D721Med (cell line): ENCODE data around the gene WNT4.

Source experiments
- DNase-seq: peaks from one replicate; pipeline ENCODE4 v3.0.0; 2011; ENCODE audit warnings: low spot score; ENCODE audit not compliant: insufficient read length
- FAIRE-seq: peaks from 2 replicates; lab custom pipeline; 2011; peaks lifted over from hg19 to GRCh38; lab: Jason Lieb, UNC
- CTCF ChIP-seq: IDR thresholded peaks from 2 replicates; pipeline ENCODE4 v1.5.1; 2012; ENCODE audit warnings: mild to moderate bottlenecking, control low read depth; ENCODE audit not compliant: insufficient read depth; ENCODE audit errors: missing control alignments

Gene WNT4

GRCh38 chr1:22174446-22175220 lies 31.7 kb upstream of the WNT4 start:
- FAIRE-seq (no peak), DNase-seq (no peak)
- TF ChIP-seq CTCF = no peak

GRCh38 chr1:22171951-22172715 lies 29.2 kb upstream of the WNT4 start:
- FAIRE-seq (no peak), DNase-seq (no peak)
- no peak for TF ChIP-seq CTCF

DNA sequence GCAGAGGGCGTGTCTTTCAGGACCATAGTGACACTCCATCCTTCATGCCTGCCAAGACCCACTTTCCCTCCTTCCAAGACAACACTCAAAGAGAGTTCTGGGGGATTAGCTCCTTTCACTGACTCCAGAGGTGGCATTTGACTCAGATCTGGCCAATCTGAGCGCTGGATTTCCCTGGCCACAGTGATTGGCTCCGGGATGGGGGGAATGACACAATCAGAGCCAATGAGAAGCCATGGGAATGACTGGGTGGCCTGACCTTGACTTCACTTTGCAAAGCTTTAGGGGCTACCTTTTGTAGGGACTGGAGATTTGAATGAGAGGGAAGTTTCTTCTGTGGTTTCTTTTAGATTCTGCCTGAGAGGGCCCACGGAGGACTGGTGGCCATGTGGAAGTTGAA lies 26.9 kb upstream of the WNT4 start:
- no peak for FAIRE-seq
- no peak for DNase-seq

GRCh38 chr1:22168412-22168973 lies 25.6 kb upstream of the WNT4 start:
- FAIRE-seq (no peak), DNase-seq (no peak)
- TF ChIP-seq CTCF = no peak

More for the DNA sequence above, 26.9 kb upstream of the WNT4 start:
- no peak for TF ChIP-seq CTCF

DNA sequence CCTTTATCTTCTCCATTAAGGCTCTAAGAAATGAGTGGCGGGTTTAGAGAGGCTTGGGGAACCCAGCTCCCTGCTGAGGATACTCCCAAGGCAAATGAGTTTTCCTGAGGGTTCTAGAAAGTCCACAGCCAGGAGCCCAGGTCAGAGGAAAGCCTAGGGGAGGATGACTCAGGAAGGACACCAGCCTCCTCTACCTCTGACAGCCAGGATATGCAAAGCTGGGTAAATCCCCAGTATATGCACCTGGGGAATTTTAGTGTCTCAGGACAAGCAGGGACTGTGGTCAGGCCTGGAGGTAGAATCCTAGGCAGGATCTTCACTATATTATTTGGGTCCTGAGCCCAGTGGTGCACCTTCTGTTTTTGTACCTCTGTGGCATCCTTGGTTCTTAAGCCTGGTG lies 23.5 kb upstream of the WNT4 start:
- DNase-seq (no peak), FAIRE-seq (no peak)
- TF ChIP-seq CTCF = no peak

DNA sequence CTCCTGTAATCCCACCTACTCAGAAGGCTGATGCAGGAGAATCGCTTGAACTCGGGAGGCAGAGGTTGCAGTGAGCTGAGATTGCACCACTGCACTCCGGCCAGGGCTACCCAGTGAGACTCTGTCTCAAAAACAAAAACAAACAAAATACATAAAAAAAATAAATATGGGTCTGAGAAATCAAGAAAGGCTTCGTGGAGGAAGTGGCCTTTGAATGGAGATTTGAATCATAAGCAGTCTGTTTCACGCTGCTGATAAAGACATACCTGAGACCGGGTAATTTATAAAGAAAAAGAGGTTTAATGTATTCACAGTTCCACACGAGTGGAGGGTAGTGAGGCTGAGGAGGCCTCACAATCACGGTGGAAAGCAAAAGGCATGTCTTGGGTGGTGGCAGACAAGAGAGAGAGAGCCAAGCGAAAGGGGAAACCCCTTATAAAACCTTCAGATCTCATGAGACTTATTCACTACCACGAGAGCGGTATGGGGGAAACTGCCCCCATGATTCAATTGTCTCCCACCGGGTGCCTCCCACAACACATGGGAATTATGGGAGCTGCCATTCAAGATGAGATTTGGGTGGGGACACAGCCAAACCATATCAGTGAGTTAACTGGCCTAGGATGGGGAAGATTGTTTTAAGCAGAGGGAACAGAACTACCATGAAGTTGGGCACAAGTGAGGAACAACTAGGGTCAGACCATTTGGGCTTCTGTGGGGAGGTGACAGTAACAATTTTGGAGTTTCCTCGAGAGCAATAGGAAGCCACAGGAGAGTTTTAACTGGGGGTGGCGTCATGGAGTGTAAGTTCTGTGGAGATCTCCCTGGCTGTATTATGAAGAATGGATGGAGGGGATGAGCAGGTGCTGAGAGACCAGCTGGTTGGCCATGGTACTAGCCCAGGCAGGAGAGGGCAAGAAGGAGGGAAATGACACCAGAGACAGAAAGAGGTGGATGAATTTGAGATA lies 22.2 kb upstream of the WNT4 start:
- no peak for DNase-seq
- no peak for TF ChIP-seq CTCF
- no peak for FAIRE-seq
